HG03064 (cell line): ENCODE measurements around the gene TP53I3.
"Not testable (repeated sequence)": the region's sequence is repeated elsewhere in the genome, so short reads cannot be mapped to it uniquely, and the experiment has no call there.

Source experiments
- ATAC-seq: cut with Tn5 transposase; IDR thresholded peaks from one replicate; pipeline ENCODE4 v1.9.1; 2021; ENCODE audit warnings: low read depth; ENCODE audit not compliant: unreplicated experiment

TP53I3 gene

DNA sequence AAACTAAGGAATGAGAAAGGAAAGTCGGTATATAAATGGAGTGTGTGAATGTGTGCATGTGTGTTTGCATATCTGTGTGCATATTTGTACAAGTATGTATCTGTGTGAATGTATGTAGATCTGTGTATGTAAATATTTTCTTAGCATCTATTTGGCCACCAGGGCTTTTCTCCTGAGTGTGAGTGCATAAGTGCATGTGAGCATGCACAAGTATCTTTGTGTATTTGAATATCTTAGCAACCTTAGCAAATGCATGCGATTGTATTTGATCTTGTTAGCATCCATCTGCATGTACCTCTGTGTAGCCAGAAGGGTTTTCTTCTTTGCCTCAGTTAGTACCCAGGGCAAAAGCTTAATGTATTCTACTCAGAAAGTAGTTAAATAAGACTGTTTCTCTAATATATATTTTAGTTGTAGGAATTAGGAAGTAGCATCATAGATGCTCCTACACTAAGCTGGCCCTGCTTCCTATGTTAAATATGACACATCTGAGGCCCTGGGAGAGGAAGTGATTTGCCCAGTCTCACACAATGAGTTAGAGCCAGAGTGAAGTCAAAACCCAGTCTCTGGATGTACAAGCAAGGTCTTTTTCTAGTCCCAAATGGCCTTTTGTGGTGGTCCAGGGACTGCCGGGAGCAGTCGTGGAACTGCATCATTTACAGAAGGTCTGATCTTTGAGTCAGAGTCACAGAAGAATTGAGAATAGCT lies 25.9 kb downstream of the TP53I3 start:
- no peak for ATAC-seq

DNA sequence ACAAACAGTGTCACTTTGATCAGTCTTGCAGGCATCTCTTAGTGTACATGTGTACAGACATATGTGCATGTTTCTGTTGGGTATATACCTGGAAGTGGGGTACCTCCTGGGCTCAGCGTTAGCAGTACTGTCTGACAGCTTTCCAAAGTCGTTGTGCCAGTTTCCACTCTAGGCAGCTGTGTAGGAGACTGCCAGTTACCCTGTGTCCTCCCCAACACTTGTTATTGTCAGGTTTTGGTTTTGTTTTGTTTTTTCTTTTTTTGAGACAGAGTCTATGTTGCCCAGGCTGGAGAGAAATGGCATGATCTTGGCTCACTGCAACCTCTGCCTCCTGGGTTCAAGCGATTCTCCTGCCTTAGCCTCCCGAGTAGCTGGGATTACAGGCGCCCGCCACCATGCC lies 28.9 kb downstream of the TP53I3 start:
- no peak for ATAC-seq

DNA sequence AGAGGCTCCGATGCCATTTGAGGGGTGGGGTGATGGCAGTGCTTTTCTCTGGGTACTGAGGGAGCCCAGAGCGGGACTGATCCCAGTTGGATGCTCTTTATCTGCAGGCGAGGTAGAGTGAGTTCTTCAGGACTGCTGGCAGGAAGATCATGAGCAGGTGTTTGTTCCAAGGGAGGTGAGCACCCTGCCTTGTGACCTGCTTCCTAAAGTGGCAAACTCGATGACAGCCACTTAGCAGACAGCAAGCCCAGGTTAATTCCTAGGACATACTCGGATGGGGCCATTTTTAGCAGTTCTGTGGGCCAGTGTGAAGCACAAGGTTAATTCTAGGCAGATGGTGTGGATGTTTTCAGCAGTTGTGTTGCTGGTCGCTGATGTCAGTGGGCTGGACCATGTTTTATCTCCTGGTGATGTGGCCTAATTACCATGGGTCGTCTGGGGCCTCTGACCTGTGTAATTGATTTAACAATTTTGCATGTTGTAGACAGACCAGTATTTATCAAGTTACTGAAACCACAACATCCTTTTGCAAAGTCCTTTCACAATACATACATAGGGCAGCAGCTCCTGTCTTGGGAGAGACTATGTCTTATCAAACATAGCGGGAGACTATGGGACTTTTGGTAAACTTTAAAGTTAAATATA lies 30.1 kb downstream of the TP53I3 start:
- no peak for ATAC-seq

DNA sequence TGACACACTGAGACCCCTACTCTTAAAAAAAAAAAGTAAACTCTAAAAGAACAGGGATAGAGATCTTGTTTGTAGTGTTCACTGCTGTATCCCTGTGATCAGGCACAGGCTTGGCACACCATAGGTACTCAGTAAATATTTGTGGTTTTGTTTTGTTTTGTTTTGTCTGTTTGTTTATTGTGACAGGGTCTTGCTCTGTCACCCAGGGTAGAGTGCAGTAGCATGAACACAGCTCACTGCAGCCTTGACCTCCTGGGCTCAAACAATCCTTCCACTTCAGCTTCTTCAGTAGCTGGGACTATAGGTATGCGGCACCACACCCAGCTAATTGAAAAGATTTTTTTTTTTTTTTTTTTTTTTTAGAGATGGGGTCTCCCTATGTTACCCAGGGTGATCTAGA lies 31.7 kb downstream of the TP53I3 start:
- no peak for ATAC-seq

DNA sequence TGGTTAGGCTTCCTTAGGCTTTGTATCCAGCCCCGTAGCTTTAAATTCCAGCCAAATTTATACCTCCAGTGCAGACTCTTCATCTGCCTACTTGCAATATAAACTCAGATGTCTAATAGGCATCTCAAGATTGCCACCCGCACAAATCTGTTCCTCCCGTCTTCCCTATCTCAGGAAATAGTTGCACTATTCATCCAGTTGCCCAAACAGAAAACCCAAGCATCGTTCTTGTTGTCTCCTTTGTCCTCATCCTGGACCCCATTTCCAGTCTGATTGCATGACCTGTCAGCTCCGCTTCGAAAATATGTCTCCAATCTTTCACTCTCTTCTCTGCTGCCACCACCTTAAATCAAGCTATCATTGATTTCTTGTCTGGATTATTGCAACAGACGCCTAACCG lies 32.8 kb downstream of the TP53I3 start:
- no peak for ATAC-seq

DNA sequence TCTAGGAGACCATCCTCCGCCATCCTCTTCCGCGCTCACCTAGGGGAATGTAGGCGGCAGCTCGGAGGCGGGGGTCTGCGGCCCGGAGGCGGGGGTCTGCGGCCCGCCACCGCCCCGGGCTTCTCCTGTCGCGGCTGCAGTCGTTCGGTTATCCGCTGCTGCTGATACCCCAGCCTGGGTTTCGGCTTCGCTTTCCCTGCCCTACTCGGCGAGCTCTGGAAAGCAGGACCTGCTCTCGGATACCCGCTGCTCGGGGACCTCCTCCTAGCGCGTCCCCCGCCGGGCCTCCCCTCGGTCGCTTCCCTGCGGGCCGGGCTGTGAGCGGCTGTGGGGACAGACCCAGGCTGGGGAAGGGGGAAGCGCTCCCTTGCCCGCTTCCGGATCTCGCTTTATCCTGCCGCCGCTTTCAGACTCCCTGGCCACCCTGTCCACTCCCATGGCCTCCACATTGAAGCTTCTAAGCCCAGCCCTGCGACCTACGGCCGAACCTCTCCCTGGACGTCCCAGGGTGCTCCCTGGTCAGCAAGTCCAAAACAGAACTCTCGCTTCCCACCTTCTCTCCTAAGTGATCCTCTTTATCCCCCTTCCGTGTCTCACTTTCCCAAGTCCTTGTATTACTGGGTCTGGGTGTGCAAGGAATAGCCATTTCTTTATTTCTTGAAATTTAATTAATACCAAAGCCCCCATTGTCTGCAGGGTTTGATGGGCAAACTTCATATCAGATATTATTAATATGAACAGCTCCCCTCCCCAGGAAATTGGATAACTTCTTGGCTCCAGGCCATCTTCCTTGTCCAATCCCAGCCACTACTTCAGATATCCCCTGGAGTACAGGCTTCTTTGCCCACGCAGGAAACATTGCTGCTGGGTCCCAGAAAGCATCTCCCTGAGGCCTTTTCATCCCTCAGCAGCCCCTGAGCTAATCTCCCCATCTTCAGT lies 34.3 kb downstream of the TP53I3 start:
- ATAC-seq: no peak

DNA sequence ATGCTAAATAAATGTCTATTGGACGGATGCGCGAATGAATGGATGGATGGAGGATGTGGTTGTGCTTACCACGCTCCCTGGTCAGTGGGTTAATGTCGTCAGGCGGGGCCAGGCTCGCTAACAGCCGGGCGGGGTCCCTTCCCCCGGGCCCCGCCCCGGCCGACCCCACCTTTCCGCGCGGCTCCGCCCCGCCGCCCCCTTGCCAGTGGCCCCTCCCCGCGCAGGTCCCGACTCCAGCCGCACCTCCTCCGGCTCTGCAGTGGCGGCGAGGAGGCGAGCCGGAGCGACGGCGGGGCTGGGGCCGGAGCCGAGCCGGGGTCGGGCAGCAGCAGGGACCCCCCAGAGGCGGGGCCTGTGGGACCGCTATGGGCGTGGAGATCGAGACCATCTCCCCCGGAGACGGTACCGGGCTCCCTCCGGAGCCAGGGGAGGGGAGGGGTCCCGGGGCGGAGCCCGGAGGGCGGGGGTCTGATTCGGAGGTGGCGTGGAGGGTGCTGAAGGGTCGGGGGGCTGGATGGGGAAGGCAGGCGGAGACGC lies 35.1 kb downstream of the TP53I3 start, which contains the start of gene FKBP1B:
FKBP1B (plus strand) TSS at position 257 of the 537 bp plus-strand sequence; CDS start at position 366, 109 bp downstream.
- ATAC-seq: no peak

DNA sequence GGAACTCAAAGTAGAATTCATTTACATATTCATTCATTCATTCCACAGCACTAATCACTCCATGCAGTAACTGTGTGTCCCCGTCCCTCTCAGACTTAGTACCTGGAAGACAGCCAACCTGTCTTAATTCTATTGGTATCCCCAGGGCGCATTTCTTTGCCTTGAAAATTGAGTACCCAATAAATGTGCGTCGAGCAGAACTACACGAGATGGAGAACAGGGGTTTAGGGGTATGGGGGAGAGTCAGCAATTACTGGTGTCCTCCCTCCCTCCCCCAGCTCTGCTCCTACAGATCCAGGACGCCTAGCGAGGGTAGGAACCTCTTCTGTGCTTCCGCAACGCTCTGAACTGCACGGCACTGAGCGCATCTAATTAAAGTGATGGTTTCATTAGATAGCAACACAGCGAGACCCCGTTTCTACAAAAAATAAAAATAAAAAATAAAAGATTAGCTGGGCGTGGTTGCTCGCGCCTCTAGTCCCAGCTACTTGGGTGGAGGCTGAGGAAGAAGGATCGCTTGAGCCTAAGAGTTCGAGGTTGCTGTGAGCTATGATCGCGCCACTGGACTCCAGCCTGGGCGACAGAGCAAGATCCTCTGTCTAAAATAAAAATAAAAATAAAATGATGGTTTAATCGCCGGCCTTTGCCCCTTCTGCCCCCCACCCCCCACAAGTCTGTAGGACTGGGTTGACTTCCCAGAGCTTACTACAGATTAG lies 35.7 kb downstream of the TP53I3 start:
- no peak for ATAC-seq

DNA sequence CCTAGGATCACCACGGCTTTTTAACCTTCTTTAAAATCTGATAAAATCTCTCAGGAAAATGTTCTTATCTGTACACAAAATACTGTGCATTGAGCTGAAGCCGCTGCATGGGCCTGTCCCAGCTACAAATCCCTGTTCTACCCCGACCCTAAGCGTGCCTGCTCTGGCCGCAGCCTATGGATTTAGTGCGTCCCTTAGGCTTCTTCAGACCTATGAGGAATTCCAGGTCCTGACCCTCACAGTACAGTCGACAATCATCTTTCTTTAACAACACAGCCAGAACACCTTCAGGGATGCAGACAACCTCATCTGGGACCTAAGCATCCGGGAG lies 37.0 kb downstream of the TP53I3 start:
- no peak for ATAC-seq

DNA sequence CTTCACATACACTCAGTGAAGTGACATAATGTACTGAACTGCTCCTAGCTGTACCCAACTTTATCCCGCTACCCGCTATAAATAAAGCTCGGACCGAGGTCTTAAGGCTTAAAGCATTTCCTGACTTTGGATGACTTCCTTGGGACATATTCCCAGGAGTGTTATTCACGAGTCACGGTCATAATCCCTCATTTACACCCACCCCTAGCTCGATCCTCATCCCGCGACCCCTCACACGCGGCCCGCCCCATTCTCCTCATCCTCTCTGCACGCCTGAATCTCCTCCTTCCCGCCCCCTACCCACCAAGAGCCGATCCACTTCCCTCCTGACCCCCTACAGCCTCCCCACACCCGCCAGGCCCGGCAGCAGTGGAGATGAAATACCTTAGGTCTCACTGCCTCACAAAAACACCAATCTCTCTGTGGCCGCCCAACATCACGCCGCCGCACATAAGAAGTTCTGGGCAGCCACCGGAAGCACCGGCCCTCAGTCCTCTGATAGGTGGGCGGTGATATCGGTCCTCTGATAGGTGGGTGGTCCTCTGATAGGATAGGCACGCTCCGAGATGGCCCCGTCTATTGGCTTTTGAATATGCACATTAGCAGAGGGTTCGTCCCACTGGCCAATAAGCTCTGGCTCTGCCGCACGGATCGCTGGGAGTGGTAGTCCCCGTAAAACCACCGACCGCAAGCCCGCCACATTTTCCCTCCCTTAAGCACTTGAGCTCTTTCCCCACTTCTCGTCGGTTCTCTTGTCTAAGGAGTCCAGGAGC lies 37.5 kb downstream of the TP53I3 start, which contains the start of gene WDCP:
WDCP (minus strand) TSS at position 462 of the 773 bp plus-strand sequence. CDS start 7,897 bp downstream, outside the sequence.
- ATAC-seq: peak; percentile 99

DNA sequence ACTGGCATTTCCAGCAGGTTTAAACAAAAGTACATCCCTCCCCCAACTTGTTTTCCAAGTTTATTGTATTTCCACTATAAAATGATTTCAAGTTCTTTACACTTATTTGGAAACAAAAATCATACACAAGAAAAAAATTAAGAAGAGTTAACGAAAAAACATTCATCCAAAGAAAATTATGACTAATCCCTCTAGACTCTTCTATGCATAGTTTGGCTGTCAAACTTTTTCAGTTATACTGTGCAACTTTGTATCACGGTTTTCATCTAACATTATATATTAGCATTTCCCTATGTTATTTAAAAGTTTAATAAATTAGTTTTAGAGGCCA lies 38.1 kb downstream of the TP53I3 start:
- ATAC-seq: no peak

DNA sequence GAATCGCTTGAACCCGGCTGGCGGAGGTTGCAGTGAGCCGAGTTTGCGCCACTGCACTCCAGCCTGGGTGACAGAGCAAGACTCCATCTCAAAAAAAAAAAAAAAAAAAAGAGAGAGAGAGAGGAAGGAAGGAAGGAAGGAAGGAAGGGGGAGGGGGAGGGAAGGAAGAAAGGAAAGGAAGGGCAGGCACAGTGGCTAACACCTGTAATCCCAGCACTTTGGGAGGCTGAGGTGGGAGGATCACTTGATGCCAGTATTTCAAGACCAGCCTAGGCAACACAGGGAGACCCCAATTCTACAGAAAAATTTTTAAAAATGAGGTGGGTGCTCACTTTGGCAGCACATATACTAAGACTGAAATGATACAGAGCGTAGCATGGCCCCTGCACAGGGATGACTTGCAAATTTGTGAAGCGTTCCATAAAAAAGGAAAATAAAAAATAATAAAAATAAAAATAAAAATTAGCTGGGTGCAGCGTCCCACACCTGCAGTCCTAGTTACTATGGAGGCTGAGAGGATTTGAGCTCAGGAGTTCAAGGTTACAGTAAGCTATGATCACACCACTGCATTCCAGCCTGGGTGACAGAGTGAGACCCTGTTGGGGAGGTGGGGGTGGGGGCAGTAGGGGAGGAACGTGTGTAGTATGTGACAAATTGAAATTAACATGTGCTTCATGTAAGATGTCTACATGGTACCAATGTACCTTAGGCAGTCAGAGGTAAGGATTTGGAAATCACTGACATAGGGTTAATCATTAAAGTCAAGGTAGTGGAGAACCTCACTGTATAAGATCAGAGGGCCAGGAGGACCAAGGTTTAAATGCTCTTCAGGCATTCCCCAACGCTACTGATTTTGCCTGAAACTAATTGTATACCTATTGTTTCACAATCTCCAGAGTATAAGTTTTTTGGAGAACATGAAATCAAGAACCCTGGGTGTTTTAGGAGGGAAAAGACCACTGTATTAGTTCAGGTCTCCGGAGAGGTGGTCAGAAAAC lies 38.8 kb downstream of the TP53I3 start:
- ATAC-seq: no peak

DNA sequence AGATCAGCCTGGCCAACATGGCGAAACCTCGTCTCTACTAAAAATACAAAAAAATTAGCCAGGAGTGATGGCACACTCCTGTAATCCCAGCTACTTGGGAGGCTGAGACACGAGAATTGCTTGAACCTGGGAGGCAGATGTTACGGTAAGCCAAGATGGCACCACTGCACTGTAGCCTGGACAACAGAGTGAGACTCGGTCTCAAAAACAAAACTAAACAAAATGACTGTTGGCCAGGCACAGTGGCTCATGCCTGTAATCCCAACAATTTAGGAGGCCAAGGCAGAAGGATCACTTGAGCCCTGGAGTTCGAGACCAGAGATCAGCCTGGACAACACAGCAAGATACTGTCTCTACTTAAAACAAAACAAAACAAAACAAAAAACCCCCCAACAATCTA lies 41.5 kb downstream of the TP53I3 start:
- not testable (repeated sequence) for ATAC-seq

DNA sequence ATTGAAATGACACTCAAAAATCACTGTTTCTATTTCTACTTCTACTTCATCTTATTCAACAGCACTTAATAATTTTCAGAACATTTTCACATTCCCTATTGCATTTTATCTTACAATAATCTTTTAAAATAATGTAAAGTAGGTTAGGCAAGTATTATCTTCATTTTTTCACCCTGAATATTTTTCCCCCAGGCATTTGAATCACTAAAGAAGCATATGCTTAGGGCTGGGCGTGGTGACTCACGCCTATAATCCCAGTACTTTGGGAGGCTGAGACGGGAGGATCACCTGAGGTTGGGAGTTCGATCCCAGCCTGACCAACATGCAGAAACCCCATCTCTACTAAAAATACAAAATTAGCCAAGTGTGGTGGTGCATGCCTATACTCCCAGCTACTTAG lies 44.1 kb downstream of the TP53I3 start:
- no peak for ATAC-seq

DNA sequence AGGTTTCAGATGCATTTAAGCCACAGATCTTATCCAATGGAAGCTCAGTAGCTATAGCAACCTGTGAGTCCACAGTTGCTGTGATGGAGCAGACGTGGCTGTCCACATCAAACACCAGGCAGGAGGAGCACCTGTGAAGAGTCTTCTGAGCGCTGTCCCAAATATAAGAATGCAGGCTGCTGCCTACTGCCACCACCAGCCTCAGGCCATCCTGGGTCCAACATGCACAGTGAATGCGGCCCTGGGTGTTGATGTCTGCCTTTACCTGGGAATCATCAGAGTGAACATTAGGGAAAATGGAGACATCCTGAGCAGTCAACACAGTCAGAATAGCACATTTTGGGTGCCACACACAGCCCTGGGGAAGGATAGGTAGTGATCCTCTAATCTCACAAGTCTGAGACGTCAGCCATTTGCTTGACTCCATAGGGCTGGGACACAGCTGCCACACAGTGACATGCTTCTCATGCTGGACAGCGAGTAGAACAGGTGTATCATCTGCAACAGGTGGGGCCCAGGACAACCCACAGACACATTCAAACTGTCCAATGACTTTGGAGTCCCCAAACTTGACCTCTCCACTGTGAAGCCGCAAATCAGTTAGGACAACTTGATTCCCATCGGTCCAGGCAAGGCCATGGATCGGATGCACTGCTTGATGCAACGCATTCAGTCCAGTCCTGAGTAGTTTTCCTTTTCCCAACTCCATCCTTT lies 45.7 kb downstream of the TP53I3 start:
- no peak for ATAC-seq
